A549 (cell line): ENCODE results near the gene CYP27B1.

Experiments
- CHD2 ChIP-seq: fragments of 150-350 bp; IDR thresholded peaks from 2 replicates; pipeline ENCODE4 v1.6.1; 2014; ENCODE audit warnings: low read length; ENCODE audit not compliant: partially characterized antibody
- CTCF ChIP-seq: fragments of >200 bp; sonication (Bioruptor Twin); formaldehyde crosslinking; IDR thresholded peaks from 3 replicates; pipeline ENCODE4 v1.5.1; 2016
- HMGXB4 ChIP-seq: fragments of 250-450 bp; sonication (Bioruptor Pico); IDR thresholded peaks from 2 replicates; pipeline ENCODE4 v1.5.0; 2021; ENCODE audit warnings: mild to moderate bottlenecking, moderate library complexity, borderline replicate concordance
- PHF8 ChIP-seq: fragments of 200-600 bp; sonication (generic); IDR thresholded peaks from 2 replicates; pipeline ENCODE4 v1.6.1; 2016; ENCODE audit warnings: low read depth, mild to moderate bottlenecking, antibody characterized with exemption, moderate library complexity, borderline replicate concordance
- RAD21 ChIP-seq, 2 experiments: fragments of >200 bp in 1 of 2; sonication (Bioruptor Twin) in 1 of 2; formaldehyde crosslinking in 1 of 2; IDR thresholded peaks in 1 of 2; conservative IDR thresholded peaks in 1 of 2; 2 replicates in 1 of 2; 3 replicates in 1 of 2; pipeline ENCODE4 v1.6.1; 2012 to 2018; ENCODE audit warnings: inconsistent platforms in 1 of 2
- SMC3 ChIP-seq: fragments of >200 bp; sonication (Bioruptor Twin); formaldehyde crosslinking; IDR thresholded peaks from 3 replicates; pipeline ENCODE4 v1.6.1; 2018; ENCODE audit warnings: inconsistent platforms
- USF2 ChIP-seq: fragments of 450-650 bp; IDR thresholded peaks from 2 replicates; pipeline ENCODE4 v1.6.1; 2014; ENCODE audit warnings: antibody characterized with exemption

GRCh38 chr12:57745485-57745881 lies 21.4 kb downstream of the CYP27B1 start:
- TF ChIP-seq CTCF (no peak), HMGXB4 (CRISPR knock-in tag) (no peak), CHD2 (no peak), RAD21 (conservative IDR thresholded peaks at IDR 0.05 in 1 of 2, IDR thresholded peaks at IDR 0.05 in 1 of 2) (no peak), SMC3 (no peak), USF2 (no peak; the same call in 1 of the 2 replicates), PHF8 (no peak)
